GM18907 (cell line): ENCODE data around the gene LRMDA.

Experiments
- ATAC-seq: cut with Tn5 transposase; IDR thresholded peaks from one replicate; pipeline ENCODE4 v1.9.1; 2021; ENCODE audit warnings: mild to moderate bottlenecking, moderate library complexity; ENCODE audit not compliant: unreplicated experiment

Gene LRMDA

DNA sequence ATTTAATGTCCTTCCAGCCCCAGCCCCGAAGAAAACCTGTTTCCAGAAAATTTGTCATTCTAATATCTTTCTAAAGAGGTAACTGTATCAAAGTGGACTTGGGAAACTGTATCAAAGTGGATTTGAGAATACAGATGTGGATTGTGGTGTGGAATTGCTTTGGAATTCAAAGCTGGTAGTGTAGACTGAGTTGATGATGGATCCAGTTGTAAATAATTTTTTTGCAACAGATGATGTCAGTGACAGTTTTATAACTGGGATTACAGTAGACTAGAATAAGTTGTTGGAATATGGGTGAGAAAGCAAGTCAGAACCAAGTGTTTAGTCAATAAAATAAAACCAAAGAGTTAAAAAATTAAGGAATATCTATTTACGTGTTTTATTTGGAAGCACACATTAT, 202.1 kb downstream of the LRMDA start:
- ATAC-seq = no peak

DNA sequence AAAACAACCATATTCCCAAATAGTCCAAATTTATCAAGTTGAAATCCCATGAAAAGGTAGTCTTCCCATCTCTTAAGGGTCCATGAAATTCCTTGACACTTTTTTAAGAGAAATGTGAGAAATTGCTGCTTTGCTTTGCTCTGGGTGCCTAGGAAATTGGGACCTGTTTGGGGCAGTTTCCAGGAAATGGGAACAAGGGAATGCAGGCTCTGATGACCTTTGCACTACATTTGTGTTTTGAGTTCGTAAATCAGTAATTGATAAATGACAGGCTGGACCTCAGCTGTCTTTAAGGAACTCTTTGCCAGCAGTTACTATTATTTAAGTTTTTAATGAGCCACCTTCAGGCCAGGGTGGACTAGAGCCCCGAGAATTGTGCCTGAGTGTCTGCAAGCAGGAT, 203.5 kb downstream of the LRMDA start:
- no peak for ATAC-seq

DNA sequence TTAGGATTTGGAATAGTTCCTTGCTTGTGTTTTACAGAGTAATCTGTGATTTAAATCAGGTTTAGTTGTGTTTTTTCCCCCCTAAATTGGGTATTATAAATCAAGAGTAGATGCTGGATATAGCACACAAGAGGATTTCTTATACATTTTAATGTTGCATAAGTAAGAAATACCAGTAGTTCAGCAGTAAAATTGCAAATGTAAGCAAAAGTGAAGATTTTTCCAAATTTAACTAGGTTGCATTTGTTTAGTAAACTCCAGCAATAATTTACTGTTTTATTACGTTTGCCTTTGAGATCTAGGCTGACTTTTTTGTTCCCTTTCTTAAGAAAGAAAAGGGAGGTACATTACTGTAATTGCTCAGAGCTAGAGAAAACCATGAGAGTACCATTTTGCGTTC, 207.3 kb downstream of the LRMDA start:
- ATAC-seq = no peak

DNA sequence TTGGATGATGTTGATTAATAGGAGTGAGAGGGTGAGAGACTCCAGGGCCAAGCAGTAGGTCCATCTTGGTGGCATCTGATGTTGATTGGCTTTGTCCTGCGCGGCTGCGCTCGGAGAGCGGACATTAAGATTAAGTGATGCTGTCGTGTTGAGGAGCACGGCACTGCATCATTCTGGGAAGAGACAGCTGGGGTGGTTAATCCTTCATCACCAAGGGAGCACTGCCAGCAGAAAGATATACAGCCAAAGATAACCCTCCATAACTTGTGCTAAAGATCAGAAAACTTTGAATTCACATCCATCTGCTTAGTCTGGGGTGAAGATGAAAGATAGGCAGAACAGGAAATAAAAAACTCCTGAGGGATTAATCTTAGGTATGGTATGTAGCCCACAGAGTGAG, 208.3 kb downstream of the LRMDA start:
- no peak for ATAC-seq

DNA sequence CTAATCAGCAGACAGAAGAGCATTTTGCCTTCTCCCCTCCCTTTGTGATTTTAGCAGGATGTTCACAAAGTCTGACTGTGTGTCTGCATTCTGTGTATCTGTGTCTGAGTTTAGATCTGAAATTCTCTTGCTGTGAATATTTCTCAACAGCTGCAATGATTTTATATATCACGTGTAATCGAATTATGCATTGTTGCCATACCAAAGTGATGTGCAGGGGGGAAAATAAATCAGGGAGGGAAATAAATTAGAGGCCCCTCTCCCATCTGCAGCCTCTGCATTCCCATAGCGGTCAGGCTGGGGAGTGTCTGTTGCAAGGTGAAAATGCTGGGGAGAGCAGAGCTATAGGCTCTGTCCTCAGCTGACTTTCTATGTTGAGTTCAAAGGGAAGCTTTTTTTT, 209.0 kb downstream of the LRMDA start:
- no peak for ATAC-seq

DNA sequence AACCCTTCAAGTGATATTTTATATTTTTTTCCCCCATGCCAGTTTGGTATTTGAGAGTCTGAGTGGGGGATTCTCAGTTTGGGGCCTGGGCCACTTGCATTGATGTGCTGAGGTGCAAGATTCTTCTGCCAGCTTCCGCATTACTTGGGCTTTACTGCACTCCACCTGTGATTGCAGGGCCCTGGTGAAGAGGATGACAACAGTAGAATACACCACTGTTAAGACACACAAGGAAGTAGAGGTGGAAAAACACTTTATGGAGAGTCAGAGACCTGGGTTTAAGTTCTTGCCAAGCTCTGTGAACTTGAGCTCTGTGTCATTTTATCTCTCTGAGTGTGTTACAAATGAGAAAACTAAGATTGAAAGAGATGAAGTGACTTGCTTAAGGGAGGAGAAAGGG, 209.4 kb downstream of the LRMDA start:
- ATAC-seq = no peak

DNA sequence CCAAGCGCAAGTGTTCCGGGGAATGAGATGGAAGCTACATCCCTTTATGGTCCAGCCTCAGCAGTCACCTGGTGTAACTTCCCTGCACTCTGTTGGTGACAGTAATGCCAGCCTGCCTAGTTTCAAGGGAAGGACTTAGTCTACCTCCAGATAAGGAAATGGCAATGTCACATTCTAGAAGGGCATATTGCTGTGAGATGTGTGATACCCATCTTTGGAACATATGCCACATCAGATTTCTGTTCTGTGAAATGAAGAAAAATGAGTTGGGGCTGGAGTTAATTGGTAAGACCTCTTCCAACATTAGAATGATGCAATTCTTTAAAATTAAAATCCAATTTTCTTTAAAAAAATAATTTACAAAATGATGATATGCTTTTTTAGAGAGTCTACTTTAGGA, 212.0 kb downstream of the LRMDA start:
- no peak for ATAC-seq

DNA sequence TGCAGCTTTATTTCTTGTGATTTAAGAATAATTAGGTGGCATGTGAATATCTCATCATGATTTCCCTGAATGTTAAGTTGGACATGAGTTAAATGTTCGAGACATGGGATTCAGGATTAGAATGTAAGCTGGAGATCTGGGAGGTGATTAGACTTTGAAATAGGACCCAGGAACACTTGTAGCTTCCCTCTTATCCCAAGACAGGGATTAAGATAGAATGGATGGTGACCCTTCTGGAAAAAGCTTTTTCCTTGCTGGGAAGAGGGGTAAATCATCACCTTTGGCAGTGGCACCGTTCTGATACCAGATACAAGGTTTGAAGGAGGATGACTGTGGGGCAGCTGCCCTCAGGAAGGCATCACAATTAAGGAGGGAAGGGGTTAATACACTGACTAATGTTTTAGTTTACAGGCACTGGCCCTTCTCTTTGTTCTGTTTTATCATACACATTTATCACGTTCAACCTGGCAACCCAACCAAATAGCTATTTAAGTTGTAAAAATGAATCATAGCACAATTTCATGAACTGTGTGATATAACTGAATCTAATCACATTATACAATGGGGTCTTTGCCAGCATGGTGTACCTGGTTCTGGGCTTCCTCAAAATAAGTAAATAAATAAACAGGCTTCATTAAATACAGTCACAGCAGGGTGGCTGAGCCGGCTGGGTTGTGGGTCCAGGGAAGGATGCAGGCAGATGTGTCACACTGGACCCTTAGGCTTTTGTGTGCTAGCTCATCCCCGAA, 212.7 kb downstream of the LRMDA start:
- ATAC-seq = no peak

DNA sequence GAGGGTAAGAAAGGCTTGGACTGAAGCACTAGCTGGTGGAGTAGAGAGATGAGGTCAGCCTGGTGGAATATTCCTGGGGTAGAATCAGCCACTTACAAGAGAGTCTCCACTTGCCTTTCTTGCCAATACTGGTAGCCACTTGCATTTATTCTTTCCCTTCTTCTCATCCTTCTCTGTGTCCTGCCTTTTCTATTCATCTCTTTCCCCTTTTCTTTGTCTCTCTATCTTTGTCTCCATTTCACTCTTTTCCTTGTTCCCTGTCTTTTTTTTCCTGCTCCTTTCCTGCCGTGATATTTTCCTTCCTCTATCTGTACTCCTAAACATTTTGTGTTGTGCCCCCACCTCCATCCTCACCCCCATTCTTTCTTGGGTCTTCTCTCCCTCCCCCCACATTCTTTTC, 214.3 kb downstream of the LRMDA start:
- ATAC-seq = no peak

DNA sequence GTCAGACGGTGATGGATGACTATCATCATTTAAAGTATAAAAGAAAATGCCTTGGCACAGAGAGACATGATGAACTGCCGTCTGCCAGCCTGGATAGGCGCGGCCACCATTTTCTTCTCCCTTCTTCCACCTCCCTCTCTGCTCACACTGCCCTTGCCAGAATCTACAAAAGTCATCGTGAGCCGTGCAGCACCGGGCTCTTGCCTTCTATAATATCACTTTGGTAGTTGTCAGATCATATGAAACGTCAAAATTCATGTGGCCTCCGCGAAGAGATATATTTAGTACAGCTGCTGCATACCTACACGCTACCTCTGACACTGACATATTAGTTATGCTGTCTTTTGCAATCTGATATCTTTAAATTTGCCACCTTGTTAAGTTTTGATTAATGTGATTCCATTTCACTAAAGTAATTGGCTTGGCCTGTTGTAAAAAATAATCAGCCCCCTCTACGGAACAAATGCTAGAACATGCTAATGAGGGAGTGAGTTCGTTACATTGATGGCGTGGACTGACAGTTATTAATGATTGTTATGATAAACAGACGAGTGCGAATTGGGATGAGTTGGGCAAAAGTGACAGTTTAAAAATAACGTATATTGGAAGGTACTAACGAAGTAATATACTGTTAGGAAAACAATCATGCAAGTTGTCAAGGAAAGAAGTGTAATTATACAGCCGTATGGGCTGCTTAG, 214.9 kb downstream of the LRMDA start:
- no peak for ATAC-seq

DNA sequence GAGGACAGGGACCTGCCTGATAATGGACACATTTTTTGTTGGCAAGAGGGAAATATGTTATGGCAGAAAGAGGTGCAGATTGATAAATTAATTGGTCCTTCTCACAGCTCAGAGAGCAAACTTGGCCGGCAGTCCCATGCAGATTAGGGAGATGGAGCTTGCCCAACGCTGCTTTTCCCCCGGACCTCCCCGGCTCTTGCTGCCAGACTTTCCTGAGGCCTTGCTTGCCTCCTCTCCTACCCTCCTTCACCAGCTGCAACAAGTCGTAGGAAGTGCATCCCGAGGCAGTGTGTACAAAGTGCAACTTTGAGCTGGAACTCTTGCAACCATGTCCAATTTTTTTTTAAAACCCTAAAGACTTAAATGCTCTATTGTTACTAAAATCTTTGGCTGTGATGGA, 215.5 kb downstream of the LRMDA start:
- no peak for ATAC-seq

DNA sequence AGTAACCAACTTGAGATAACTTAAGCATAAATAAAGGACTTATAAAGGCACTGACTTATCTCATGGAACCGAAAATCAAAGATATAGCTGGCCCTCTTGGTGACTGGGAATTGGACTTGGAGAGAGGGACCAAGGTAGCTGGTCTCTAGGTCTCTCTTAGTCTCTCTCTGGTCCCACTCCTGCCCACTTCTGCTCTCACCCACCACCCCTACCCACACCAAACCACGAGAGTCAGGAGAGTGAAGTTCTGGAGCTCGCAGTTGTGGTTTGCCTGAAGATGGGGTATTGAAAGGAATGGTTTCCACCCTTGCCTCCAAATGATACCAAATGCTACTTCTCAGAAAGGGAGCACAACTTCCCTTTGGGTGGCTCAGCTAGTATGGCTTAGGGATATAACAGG, 216.3 kb downstream of the LRMDA start:
- ATAC-seq = no peak

DNA sequence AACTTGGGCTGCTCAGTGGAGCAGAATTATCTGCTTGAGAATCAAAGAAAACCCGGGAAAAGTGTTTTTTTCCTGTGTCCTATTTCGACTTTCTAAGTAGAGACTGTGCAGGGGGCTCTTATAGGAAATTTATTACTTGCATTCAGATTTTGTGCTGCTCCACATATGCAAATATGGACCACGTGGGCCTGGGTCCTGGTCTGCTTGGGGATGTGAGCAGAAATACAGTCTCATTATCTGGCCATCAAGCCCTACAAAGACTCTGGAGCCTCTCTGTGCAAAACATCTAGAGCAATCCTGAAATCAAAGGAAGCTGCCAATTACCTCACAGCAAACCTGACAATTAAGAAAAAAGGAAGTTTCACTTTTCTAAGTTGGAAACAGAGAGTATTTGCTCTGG, 216.9 kb downstream of the LRMDA start:
- peak; percentile 24 for ATAC-seq

DNA sequence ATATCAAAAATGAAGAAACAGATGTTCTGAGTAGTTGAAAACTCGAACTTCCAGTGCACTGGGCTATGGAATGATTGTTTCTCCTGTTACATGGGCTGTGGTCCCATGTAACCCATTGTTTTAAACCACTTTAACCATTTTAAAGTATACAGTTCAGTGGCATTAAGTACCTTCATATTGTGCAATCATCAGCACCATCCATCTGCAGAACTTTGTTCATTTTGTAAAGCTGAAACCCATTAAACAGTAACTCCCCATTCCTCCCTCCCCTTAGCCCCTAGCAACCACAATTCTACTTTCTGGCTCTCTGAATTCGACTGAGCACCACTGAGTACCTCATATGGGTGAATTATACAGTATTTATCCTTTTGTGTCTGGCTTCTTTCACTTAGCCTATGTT, 217.4 kb downstream of the LRMDA start:
- ATAC-seq = peak; percentile 44

DNA sequence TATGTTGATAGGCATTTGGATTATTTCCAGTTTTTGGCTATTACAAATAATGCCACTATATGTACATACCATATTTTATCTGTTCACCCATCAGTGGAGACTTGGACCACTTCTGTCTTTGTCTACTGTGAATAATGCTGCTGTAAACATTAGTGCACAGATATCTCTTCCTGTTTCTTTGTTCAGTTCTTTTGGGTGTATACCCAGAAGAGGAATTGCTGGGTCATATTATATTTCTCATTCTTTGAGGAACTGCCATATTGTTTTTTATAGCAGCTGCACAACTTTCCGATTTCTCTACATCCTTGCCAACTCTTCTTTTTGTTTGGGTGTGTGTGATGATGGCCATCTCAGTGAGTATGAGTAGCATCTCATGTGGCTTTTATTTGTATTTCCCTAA, 218.0 kb downstream of the LRMDA start:
- ATAC-seq = no peak

DNA sequence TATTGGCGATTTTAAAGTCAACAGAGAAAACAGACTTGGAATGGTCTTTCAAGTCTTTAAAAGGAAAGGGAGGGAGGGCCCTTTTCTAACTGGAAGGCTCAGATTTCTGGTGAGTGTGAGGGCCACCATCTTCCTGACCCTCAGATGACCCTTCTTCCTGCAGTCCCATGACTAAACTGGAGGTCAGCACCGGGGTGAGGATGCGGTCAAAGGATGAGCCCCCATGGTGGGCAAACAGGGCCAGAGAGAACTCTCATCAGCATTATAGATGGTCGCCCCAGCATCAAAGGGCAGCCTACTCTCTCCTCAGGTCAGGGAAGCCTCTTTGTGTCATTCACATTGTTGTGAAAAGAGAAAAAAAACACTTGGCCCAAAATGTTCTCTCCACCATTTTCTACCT, 219.2 kb downstream of the LRMDA start:
- no peak for ATAC-seq

DNA sequence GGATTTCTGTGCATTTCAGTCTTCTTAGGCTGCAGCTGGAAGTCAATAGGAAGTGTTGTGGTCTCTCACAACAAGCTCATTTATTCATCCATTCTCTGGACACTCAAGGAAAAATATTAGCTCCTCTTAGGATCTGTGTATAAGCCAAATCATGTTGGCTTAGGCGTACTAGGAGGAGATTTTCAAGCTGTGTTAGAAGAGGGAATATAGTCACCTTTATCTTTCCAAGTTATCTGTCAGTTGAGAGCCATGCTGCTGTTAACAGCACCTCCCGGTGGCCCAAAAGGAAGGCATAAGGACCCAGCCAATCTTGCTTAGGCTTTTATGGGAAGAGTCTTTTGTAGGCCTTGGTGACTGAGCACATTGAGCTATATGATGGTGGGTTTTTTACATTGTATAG, 220.0 kb downstream of the LRMDA start:
- ATAC-seq = no peak

DNA sequence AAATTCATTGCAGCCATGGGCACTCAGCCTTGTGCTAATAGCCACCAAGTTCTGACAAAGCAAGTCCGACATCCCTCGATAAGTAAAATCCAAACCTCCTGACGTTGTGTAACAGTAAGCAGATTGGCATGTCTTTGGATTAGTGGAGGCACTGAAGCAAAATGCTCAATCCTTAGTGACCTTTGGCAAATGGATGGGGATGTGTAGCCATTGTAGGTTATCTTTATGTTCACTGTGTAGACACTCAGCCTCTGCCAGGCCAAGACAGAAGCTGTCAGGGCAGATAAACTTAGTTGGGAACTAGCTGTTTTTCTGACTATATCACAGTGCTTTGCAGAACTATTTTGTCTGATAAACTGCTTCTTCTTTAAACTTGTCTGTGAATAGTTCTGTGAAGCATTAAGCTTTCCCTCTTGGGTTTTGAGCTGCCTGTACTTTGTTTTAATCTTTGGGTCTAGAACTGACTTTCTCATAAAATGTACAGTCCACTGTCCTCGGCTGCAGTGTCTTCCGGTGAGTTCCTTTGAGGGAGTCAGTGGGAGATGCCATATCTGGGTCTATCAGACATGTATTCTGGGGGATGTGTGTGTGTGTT, 220.8 kb downstream of the LRMDA start:
- ATAC-seq = no peak

DNA sequence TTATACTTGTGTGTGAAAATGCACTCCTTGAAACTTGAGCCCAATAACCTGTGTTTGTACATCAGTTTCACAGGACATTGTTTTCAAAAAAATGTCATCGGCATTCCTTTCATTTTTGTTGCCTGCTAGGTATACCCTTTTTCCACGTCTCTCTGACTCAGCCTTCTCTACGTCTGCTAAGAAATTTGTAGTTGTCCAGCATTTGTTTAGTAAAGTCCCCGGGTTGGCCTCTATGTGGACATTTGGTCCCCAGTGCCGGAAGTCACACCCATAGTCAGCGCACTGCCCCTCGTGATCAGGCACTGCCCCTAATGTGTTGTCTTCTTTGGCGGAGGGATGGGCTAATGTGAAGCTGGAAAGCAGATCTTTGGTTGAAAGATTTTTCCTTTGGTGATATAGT, 222.3 kb downstream of the LRMDA start:
- ATAC-seq = no peak

DNA sequence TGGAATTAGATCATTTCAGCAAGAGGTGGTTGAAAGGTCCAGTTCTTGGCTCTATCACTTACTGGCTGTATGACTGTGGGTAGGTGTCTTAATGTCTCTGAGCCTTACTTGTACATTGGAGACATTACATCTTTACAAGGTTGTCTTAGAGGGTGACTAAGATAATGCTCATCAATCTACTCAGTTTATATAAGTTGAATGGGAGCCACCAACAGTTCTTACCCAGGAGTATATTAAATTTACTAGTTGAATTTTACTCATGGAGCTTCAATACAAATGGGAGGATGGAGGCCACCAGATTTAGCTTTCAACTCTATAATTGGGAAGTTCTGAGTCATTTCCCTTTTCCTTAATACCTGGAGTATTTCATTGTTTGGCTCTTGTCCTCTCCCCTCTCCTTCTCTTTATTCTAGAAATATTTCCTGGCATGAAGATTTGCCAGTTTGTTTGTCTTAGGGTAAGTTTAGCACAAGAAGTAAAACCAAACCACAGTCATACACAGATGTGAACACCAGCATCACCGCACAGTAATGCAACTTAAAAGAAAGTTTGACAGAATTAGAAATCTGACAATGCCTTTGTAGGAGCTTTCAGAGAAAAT, 222.8 kb downstream of the LRMDA start:
- no peak for ATAC-seq

DNA sequence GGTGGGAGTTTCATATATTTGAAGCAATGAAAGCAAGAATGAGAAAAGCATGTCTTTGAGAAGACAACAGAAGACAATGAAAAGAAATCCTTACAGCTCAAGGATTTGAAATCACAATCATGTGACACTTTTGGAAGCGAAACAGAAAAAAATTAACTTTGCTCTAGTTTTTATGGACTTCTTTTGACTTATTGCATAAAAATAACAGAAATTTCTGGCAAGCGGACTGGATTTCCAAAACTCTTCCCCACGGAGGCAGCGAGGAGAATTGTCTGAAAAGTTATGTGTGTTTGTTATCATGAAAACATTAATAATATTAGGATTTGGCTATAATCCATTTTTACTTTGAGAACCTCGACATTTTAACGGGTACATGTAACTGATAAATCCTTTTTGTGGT, 223.3 kb downstream of the LRMDA start:
- ATAC-seq = no peak
